HCT116 (cell line): ENCODE results near the gene CAPRIN1. TPM values are rescaled to one million over a fixed set of nuclear protein-coding genes. Genes with fewer than 3 reads are reported as not detected.

Experiments
- ATAC-seq: fragments of 200-7000 bp; cut with Tn5 transposase; 2 replicates; pipeline ENCODE4 v1.9.1; 2020; ENCODE audit warnings: mild to moderate bottlenecking, moderate library complexity
- BruUV-seq: library from RNA; stranded (reverse); fragments of 400-500 nt; replicated peaks from 2 replicates; lab custom pipeline; 2021; lab: Mats Ljungman, UMichigan
- CTCF ChIA-PET: fragments of 300-600 bp; sonication (Branson Sonifier 250); formaldehyde crosslinking; loops from one replicate; lab custom pipeline; 2021; ENCODE audit warnings: antibody characterized with exemption; lab: Charles Lee
- POLR2A ChIA-PET: fragments of 300-600, 350-600 bp; sonication (Branson Sonifier 250); formaldehyde crosslinking; loops from one replicate; lab custom pipeline; 2021; ENCODE audit warnings: antibody characterized with exemption; lab: Charles Lee
- RAD21 ChIA-PET, 2 experiments: fragments of 300-600 bp; sonication (Branson Sonifier 250); formaldehyde crosslinking; loops; one replicate each; lab custom pipeline; 2023; ENCODE audit warnings: low total read pairs in 2 of 2; ENCODE audit not compliant: uncharacterized antibody in 2 of 2, unreplicated experiment in 2 of 2, low non-redundant PET in 1 of 2; lab: Charles Lee
- DNase-seq: peaks from one replicate; pipeline ENCODE4 v3.0.0-alpha.2; 2010; ENCODE audit warnings: low read depth, low spot score
- H2AFZ ChIP-seq: fragments of 200-600 bp; shearing (Covaris generic), sonication (generic); 2 replicates; pipeline ENCODE4 v1.6.1; 2017; ENCODE audit warnings: low read depth, mixed run types, mixed read lengths, antibody characterized with exemption, low read length; ENCODE audit not compliant: poor library complexity, severe bottlenecking
- H3K27ac ChIP-seq: 2 replicates; pipeline ENCODE4 v1.5.1; 2012; ENCODE audit warnings: low read depth, low read length
- H3K27me3 ChIP-seq: fragments of 200-600 bp; sonication (generic); 2 replicates; pipeline ENCODE4 v1.6.1; 2016; ENCODE audit warnings: mixed run types, low read length, mixed read lengths; ENCODE audit not compliant: insufficient read depth
- H3K36me3 ChIP-seq, 2 experiments: fragments of 200-500 bp in 1 of 2; fragments of 200-600 bp in 1 of 2; sonication (Bioruptor generic) in 1 of 2; sonication (generic) in 1 of 2; 2 replicates each; pipeline versions ENCODE4 v1.5.1 to v1.6.1; 2014 to 2016; ENCODE audit warnings: low read length in 2 of 2, inconsistent platforms in 1 of 2, mixed read lengths in 1 of 2, mixed run types in 1 of 2; ENCODE audit not compliant: insufficient read depth in 2 of 2, control insufficient read depth in 1 of 2
- H3K4me1 ChIP-seq, 2 experiments: fragments of 200-600 bp in 1 of 2; sonication (generic) in 1 of 2; 2 replicates each; pipeline versions ENCODE4 v1.5.1 to v1.6.1; 2012 to 2017; ENCODE audit warnings: low read length in 2 of 2, inconsistent platforms in 1 of 2, mild to moderate bottlenecking in 1 of 2, mixed read lengths in 1 of 2, mixed run types in 1 of 2, moderate library complexity in 1 of 2; ENCODE audit not compliant: insufficient read depth in 2 of 2, control insufficient read depth in 1 of 2
- H3K4me2 ChIP-seq: fragments of 200-600 bp; sonication (generic); 2 replicates; pipeline ENCODE4 v1.6.1; 2017; ENCODE audit warnings: mixed run types, low read length, mixed read lengths
- H3K4me3 ChIP-seq, 2 experiments: fragments of 200-600 bp in 1 of 2; sonication (generic) in 1 of 2; replicated peaks in 1 of 2; 2 replicates each; pipeline ENCODE4 v1.5.1; 2011 to 2016; ENCODE audit warnings: low read length in 2 of 2, control low read depth in 1 of 2, low read depth in 1 of 2, mild to moderate bottlenecking in 1 of 2, mixed read lengths in 1 of 2, mixed run types in 1 of 2
- H3K79me2 ChIP-seq: fragments of 200-600 bp; sonication (generic); 2 replicates; pipeline ENCODE4 v1.6.1; 2017; ENCODE audit warnings: mild to moderate bottlenecking, mixed run types, low read length, moderate library complexity, mixed read lengths; ENCODE audit not compliant: insufficient read depth
- H3K9ac ChIP-seq: fragments of 200-600 bp; sonication (generic); 2 replicates; pipeline ENCODE4 v1.6.1; 2016; ENCODE audit warnings: low read length, mixed read lengths
- H3K9me2 ChIP-seq: fragments of 200-600 bp; sonication (generic), shearing (Covaris generic); 2 replicates; pipeline ENCODE4 v1.6.1; 2017; ENCODE audit warnings: mixed run types, mild to moderate bottlenecking, moderate library complexity; ENCODE audit not compliant: insufficient read depth
- H3K9me3 ChIP-seq, 2 experiments: fragments of 200-500 bp in 1 of 2; fragments of 200-600 bp in 1 of 2; sonication (Bioruptor generic) in 1 of 2; sonication (generic) in 1 of 2; 2 replicates each; pipeline ENCODE4 v1.6.1; 2014 to 2017; ENCODE audit warnings: low read length in 2 of 2, mixed read lengths in 2 of 2, inconsistent platforms in 1 of 2, low read depth in 1 of 2, mild to moderate bottlenecking in 1 of 2, mixed run types in 1 of 2, moderate library complexity in 1 of 2; ENCODE audit not compliant: control insufficient read depth in 1 of 2, insufficient read depth in 1 of 2
- H4K20me1 ChIP-seq: fragments of 200-600 bp; sonication (generic), shearing (Covaris generic); 2 replicates; pipeline ENCODE4 v1.6.1; 2017; ENCODE audit warnings: mixed run types, mild to moderate bottlenecking, moderate library complexity; ENCODE audit not compliant: insufficient read depth
- CEBPB ChIP-seq: IDR thresholded peaks from 2 replicates; pipeline ENCODE4 v1.6.1; 2012; ENCODE audit warnings: low read depth
- EGR1 ChIP-seq: IDR thresholded peaks from 2 replicates; pipeline ENCODE4 v1.6.1; 2012; ENCODE audit warnings: low read depth
- ELF1 ChIP-seq: IDR thresholded peaks from 2 replicates; pipeline ENCODE4 v1.6.1; 2012; ENCODE audit warnings: low read depth, borderline replicate concordance
- EZH2 ChIP-seq: fragments of 200-600 bp; sonication (generic); IDR thresholded peaks from 2 replicates; pipeline ENCODE4 v1.6.1; 2017; ENCODE audit warnings: antibody characterized with exemption, mixed run types
- EZH2phosphoT487 ChIP-seq: fragments of 200-600 bp; IDR thresholded peaks from 2 replicates; pipeline ENCODE4 v1.6.1; 2018; ENCODE audit warnings: antibody characterized with exemption, borderline replicate concordance
- FOSL1 ChIP-seq: IDR thresholded peaks from 2 replicates; pipeline ENCODE4 v1.6.1; 2012; ENCODE audit warnings: low read depth
- POLR2A ChIP-seq: IDR thresholded peaks from 2 replicates; pipeline ENCODE4 v1.7.0; 2011; ENCODE audit warnings: borderline replicate concordance; ENCODE audit not compliant: insufficient read depth, insufficient read length; ENCODE audit errors: extremely low read depth
- POLR2AphosphoS5 ChIP-seq: IDR thresholded peaks from 2 replicates; pipeline ENCODE4 v1.6.1; 2011; ENCODE audit warnings: mild to moderate bottlenecking, low read depth, low read length, moderate library complexity
- RAD21 ChIP-seq: IDR thresholded peaks from 2 replicates; pipeline ENCODE4 v1.6.1; 2012; ENCODE audit warnings: low read depth, mild to moderate bottlenecking
- SIN3A ChIP-seq: IDR thresholded peaks from 2 replicates; pipeline ENCODE4 v1.6.1; 2012; ENCODE audit warnings: low read depth
- SP1 ChIP-seq: IDR thresholded peaks from 2 replicates; pipeline ENCODE4 v1.6.1; 2012; ENCODE audit warnings: low read depth
- SRF ChIP-seq: IDR thresholded peaks from 2 replicates; pipeline ENCODE4 v1.6.1; 2012; ENCODE audit warnings: low read depth
- TCF7L2 ChIP-seq: IDR thresholded peaks from 2 replicates; pipeline ENCODE4 v1.7.0; 2011; ENCODE audit warnings: borderline replicate concordance, inconsistent platforms; ENCODE audit not compliant: insufficient read depth, insufficient read length; ENCODE audit errors: extremely low read depth
- YY1 ChIP-seq: IDR thresholded peaks from 2 replicates; pipeline ENCODE4 v1.6.1; 2011; ENCODE audit warnings: low read length, low read depth, moderate library complexity, mild to moderate bottlenecking; ENCODE audit not compliant: insufficient replicate concordance; ENCODE audit errors: extremely low read depth
- ZFX ChIP-seq: fragments of 450-650 bp; IDR thresholded peaks from 2 replicates; pipeline ENCODE4 v1.6.1; 2017
- ZNF274 ChIP-seq: fragments of 200-500 bp; sonication (Bioruptor generic); IDR thresholded peaks from 2 replicates; pipeline ENCODE4 v1.6.1; 2014; ENCODE audit warnings: mild to moderate bottlenecking, low read depth, low read length, inconsistent platforms
- intact Hi-C: fragments of 100-400 bp; cut with micrococcal nuclease; formaldehyde crosslinking; loops from 2 replicates; pipeline ENCODE4 v1.10.0; 2022
- total RNA-seq: library from RNA; stranded (reverse); gene quantifications from one replicate; pipeline ENCODE4 v1.2.1, GENCODE V29; 2021; ENCODE audit not compliant: unreplicated experiment
- TF ChIP-seq, protein P1 (sequence below): IDR thresholded peaks from 2 replicates; pipeline ENCODE4 v1.6.1; 2012
- TF ChIP-seq, protein P2 (sequence below): IDR thresholded peaks from 2 replicates; pipeline ENCODE4 v1.6.1; 2012; ENCODE audit warnings: low read depth
- TF ChIP-seq, protein P3 (sequence below), 3 experiments: fragments of 200-600 bp in 1 of 3; sonication (generic) in 1 of 3; IDR thresholded peaks in 2 of 3; conservative IDR thresholded peaks in 1 of 3; 2 replicates each; pipeline ENCODE4 v1.5.1; 2012 to 2017; ENCODE audit warnings: low read depth in 2 of 3, low read length in 2 of 3, antibody characterized with exemption in 1 of 3, borderline replicate concordance in 1 of 3, control low read depth in 1 of 3, mild to moderate bottlenecking in 1 of 3, mixed read lengths in 1 of 3, mixed run types in 1 of 3, moderate library complexity in 1 of 3; ENCODE audit not compliant: insufficient read depth in 1 of 3
- TF ChIP-seq, protein P4 (sequence below): IDR thresholded peaks from 2 replicates; pipeline ENCODE4 v1.6.1; 2011; ENCODE audit warnings: mild to moderate bottlenecking, low read length, moderate library complexity; ENCODE audit not compliant: insufficient replicate concordance; ENCODE audit errors: extremely low read depth

Gene CAPRIN1
- total RNA-seq, 1 experiment from 2014 or later: 285 TPM

DNA sequence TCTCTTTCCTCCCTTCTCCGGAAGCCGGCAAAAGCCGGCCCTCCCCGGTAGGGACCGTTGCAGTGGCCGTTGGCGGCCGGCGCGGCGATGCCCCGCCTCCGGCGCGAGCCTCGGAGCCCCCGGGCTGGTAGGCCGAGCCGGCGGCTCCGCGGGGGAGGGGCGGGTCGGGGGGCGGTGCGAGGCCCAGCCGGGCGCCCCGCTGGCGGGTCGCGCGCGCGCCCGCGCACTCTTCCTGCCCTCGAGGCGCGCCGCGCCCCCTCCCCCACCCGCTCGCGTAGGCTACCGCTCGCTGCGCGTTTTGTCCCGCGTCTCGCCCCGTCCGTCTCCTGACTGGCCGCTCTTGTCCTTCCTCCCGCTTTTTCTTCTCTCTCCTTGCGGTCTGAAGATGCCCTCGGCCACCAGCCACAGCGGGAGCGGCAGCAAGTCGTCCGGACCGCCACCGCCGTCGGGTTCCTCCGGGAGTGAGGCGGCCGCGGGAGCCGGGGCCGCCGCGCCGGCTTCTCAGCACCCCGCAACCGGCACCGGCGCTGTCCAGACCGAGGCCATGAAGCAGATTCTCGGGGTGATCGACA is 591 bp downstream of the CAPRIN1 start:
- ChIA-PET CTCF (no interaction called here), POLR2A (interaction anchor here (0.8 to 2.1 kb wide), 4 partner anchors 8 to 192 kb away, joined by 3 to 10 read pairs (median 4); partner anchors contain the start of gene NAT10), RAD21 (no interaction called here)
- peaks cover 17 to 40% of the 10 kb centered on the region in 2 experiments; a peak in 3 of 4 replicates for H3K4me1 ChIP-seq
- H3K4me2 ChIP-seq: peak overlapping the region; percentile 85
- H2AFZ ChIP-seq: no peak overlapping the region
- H3K4me3 ChIP-seq: peak overlapping the region; percentile 69 to 71
- H3K9ac ChIP-seq: peak overlapping the region; percentile 93
- peak overlapping the region; percentile 99 for H3K27ac ChIP-seq
- H3K79me2 ChIP-seq: peaks cover 50% of the 10 kb centered on the region
- H3K27me3 ChIP-seq: no peaks in the 10 kb centered on the region
- ATAC-seq (peak; percentile 79), DNase-seq (peak; percentile 64)
- no peaks in the 10 kb centered on the region; the same call in 1 of the 2 replicates for H3K9me2 ChIP-seq
- H4K20me1 ChIP-seq: peaks cover 17% of the 10 kb centered on the region; the same call in 1 of the 2 replicates
- intact Hi-C loops: loop anchor here (2.0 to 5.0 kb wide), 2 partner anchors 53 to 55 kb away; partner anchors contain the start of gene NAT10
- H3K36me3 ChIP-seq: peaks cover 3 to 20% of the 10 kb centered on the region in 2 experiments; a peak in 3 of 4 replicates
- no peaks in the 10 kb centered on the region for H3K9me3 ChIP-seq
- no TSS peak for BruUV-seq
- TF ChIP-seq, protein P1, sequence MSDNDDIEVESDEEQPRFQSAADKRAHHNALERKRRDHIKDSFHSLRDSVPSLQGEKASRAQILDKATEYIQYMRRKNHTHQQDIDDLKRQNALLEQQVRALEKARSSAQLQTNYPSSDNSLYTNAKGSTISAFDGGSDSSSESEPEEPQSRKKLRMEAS: peak; percentile 63
- TF ChIP-seq, protein P2, sequence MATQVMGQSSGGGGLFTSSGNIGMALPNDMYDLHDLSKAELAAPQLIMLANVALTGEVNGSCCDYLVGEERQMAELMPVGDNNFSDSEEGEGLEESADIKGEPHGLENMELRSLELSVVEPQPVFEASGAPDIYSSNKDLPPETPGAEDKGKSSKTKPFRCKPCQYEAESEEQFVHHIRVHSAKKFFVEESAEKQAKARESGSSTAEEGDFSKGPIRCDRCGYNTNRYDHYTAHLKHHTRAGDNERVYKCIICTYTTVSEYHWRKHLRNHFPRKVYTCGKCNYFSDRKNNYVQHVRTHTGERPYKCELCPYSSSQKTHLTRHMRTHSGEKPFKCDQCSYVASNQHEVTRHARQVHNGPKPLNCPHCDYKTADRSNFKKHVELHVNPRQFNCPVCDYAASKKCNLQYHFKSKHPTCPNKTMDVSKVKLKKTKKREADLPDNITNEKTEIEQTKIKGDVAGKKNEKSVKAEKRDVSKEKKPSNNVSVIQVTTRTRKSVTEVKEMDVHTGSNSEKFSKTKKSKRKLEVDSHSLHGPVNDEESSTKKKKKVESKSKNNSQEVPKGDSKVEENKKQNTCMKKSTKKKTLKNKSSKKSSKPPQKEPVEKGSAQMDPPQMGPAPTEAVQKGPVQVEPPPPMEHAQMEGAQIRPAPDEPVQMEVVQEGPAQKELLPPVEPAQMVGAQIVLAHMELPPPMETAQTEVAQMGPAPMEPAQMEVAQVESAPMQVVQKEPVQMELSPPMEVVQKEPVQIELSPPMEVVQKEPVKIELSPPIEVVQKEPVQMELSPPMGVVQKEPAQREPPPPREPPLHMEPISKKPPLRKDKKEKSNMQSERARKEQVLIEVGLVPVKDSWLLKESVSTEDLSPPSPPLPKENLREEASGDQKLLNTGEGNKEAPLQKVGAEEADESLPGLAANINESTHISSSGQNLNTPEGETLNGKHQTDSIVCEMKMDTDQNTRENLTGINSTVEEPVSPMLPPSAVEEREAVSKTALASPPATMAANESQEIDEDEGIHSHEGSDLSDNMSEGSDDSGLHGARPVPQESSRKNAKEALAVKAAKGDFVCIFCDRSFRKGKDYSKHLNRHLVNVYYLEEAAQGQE: no peak
- TF ChIP-seq SRF (no peak), EZH2 (no peak), EZH2phosphoT487 (no peak), RAD21 (no peak), ELF1 (no peak; the same call in 1 of the 2 replicates), CEBPB (no peak; the same call in 1 of the 2 replicates), EGR1 (no peak), ZFX (no peak), TCF7L2 (no peak), POLR2AphosphoS5 (peak; percentile 74), SP1 (peak; percentile 49; the same call in 1 of the 2 replicates), ZNF274 (no peak), FOSL1 (no peak), SIN3A (peak; percentile 76), POLR2A (peak; percentile 19), YY1 (no peak)
- TF ChIP-seq, protein P3, sequence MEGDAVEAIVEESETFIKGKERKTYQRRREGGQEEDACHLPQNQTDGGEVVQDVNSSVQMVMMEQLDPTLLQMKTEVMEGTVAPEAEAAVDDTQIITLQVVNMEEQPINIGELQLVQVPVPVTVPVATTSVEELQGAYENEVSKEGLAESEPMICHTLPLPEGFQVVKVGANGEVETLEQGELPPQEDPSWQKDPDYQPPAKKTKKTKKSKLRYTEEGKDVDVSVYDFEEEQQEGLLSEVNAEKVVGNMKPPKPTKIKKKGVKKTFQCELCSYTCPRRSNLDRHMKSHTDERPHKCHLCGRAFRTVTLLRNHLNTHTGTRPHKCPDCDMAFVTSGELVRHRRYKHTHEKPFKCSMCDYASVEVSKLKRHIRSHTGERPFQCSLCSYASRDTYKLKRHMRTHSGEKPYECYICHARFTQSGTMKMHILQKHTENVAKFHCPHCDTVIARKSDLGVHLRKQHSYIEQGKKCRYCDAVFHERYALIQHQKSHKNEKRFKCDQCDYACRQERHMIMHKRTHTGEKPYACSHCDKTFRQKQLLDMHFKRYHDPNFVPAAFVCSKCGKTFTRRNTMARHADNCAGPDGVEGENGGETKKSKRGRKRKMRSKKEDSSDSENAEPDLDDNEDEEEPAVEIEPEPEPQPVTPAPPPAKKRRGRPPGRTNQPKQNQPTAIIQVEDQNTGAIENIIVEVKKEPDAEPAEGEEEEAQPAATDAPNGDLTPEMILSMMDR (IDR thresholded peaks at IDR 0.05 in 2 of 3, conservative IDR thresholded peaks at IDR 0.05 in 1 of 3; ENCODE audit: borderline replicate concordance in 1 of 3, insufficient read depth in 1 of 3, low read depth in 2 of 3, low read length in 2 of 3): no peak
- TF ChIP-seq, protein P4, sequence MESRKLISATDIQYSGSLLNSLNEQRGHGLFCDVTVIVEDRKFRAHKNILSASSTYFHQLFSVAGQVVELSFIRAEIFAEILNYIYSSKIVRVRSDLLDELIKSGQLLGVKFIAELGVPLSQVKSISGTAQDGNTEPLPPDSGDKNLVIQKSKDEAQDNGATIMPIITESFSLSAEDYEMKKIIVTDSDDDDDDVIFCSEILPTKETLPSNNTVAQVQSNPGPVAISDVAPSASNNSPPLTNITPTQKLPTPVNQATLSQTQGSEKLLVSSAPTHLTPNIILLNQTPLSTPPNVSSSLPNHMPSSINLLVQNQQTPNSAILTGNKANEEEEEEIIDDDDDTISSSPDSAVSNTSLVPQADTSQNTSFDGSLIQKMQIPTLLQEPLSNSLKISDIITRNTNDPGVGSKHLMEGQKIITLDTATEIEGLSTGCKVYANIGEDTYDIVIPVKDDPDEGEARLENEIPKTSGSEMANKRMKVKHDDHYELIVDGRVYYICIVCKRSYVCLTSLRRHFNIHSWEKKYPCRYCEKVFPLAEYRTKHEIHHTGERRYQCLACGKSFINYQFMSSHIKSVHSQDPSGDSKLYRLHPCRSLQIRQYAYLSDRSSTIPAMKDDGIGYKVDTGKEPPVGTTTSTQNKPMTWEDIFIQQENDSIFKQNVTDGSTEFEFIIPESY: peak; percentile 68
